Muscle layer of duodenum (tissue), 2 donors: ENCODE data around the gene HSPB3.
"Not testable (repeated sequence)": the region's sequence is repeated elsewhere in the genome, so short reads cannot be mapped to it uniquely, and the experiment has no call there.

Experiments used
- H3K27ac ChIP-seq: one replicate; pipeline ENCODE4 v1.7.0; 2013; ENCODE audit warnings: mild to moderate bottlenecking, low read length
- H3K27me3 ChIP-seq: one replicate; pipeline ENCODE4 v1.7.0; 2013; ENCODE audit warnings: low read depth, mild to moderate bottlenecking, control low read depth, low read length
- H3K36me3 ChIP-seq, 2 donors: one replicate each; pipeline ENCODE4 v1.7.0; 2013; ENCODE audit warnings: low read length in 2 of 2, control low read depth in 1 of 2, mild to moderate bottlenecking in 1 of 2; ENCODE audit not compliant: insufficient read depth in 2 of 2, control insufficient read depth in 1 of 2
- H3K4me1 ChIP-seq, 2 donors: one replicate each; pipeline ENCODE4 v1.7.0; 2013; ENCODE audit warnings: low read length in 2 of 2, mild to moderate bottlenecking in 2 of 2, control low read depth in 1 of 2, moderate library complexity in 1 of 2; ENCODE audit not compliant: insufficient read depth in 2 of 2, control insufficient read depth in 1 of 2
- H3K4me3 ChIP-seq, 2 donors: one replicate each; pipeline ENCODE4 v1.7.0; 2013; ENCODE audit warnings: low read length in 2 of 2, low read depth in 1 of 2, mild to moderate bottlenecking in 1 of 2
- H3K9me3 ChIP-seq, 2 donors: one replicate each; pipeline ENCODE4 v1.7.0; 2013; ENCODE audit warnings: low read length in 2 of 2, control low read depth in 1 of 2, mild to moderate bottlenecking in 1 of 2; ENCODE audit not compliant: control insufficient read depth in 1 of 2
- donor health status: healthy.

The HSPB3 gene, protein sequence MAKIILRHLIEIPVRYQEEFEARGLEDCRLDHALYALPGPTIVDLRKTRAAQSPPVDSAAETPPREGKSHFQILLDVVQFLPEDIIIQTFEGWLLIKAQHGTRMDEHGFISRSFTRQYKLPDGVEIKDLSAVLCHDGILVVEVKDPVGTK

DNA sequence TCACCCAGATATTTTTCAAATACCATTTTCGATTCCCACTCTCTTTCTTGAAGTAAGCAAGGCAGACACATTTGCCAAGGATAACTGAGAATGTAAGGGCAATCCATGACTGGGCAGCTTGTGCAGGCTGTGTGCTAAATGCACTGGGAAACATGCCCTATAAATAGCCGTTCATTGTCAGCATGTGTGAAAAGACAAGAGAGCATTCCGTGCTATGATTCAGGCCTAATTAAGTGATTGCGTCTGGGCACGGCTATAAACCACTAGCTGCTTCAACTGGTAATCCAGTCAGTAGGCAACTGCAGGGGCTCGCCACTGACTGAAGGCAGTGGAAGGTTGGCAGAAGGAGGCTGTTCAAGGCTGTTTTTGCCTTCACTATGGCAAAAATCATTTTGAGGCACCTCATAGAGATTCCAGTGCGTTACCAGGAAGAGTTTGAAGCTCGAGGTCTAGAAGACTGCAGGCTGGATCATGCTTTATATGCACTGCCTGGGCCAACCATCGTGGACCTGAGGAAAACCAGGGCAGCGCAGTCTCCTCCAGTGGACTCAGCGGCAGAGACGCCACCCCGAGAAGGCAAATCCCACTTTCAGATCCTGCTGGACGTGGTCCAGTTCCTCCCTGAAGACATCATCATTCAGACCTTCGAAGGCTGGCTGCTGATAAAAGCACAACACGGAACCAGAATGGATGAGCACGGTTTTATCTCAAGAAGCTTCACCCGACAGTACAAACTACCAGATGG is at the start of gene HSPB3:
HSPB3 (plus strand) TSS at position 287 of the 745 bp plus-strand sequence; CDS start at position 378, 91 bp downstream.
- peak within 1 kb of the TSS in 1 of 2 donors; percentile 2 for H3K4me3 ChIP-seq
- H3K9me3 ChIP-seq = no peaks in the 10 kb centered on the region
- H3K27ac ChIP-seq = peak within 1 kb of the TSS; percentile 21
- H3K27me3 ChIP-seq = no peaks in the 10 kb centered on the region
- peaks cover 0 to 3% of the 10 kb centered on the region in 2 donors for H3K4me1 ChIP-seq
- H3K36me3 ChIP-seq = no peaks in the 10 kb centered on the region

DNA sequence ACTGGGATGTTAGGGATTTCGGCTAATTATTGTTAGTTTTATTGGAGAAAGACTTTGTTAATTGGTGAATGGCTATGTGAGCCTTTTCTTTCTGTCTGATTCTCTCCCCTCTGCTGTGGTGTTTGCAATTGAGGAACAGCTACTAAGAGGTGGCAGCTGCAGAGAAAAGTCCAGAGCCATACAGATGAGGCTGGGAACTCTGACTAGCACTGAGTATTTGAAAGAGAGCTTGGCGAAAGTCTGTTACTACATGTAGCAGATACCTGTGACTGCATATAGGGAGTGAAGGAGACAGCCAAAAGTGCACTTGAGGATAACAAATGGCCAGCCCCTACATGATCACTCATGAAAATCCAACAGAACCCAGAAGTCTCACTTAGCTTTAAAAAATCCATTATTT is 44.3 kb upstream of the HSPB3 start:
- Histone ChIP-seq H3K27ac (no peak overlapping the region), H3K27me3 (no peaks in the 10 kb centered on the region), H3K4me3 (no peak overlapping the region), H3K9me3 (no peaks in the 10 kb centered on the region), H3K36me3 (no peaks in the 10 kb centered on the region), H3K4me1 (no peaks in the 10 kb centered on the region)

- H3K27me3 ChIP-seq = no peaks in the 10 kb centered on the region
- H3K4me1 ChIP-seq = no peaks in the 10 kb centered on the region
- H3K4me3 ChIP-seq = no peak overlapping the region
- no peaks in the 10 kb centered on the region for H3K9me3 ChIP-seq
- H3K27ac ChIP-seq = no peak overlapping the region
- H3K36me3 ChIP-seq = no peaks in the 10 kb centered on the region
These were observed 42.6 kb upstream of the HSPB3 start for GRCh38 chr5:54412913-54413312.

DNA sequence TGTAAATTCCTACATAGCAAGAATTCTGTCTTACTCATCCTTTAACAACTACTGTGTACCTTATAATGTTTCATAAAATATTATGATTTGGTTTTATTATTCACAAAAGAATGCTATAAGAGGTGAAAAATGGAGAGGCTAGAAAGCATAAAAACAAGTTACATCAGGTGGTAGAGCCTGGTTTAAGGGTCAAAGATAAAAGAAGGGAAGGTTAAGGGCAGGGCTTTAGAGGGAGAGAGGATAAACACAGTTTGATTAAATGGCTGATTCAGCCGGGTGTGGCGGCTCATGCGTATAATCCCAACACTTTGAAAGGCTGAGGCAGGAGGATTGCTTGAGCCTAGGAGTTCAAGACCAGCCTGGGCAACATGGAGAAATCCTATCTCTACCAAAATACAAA is 40.4 kb upstream of the HSPB3 start:
- Histone ChIP-seq H3K27me3 (no peaks in the 10 kb centered on the region), H3K4me3 (no peak overlapping the region), H3K27ac (no peak overlapping the region), H3K4me1 (no peaks in the 10 kb centered on the region), H3K36me3 (no peaks in the 10 kb centered on the region), H3K9me3 (no peaks in the 10 kb centered on the region)

GRCh38 chr5:54415896-54416601 is 39.5 kb upstream of the HSPB3 start:
- H3K36me3 ChIP-seq = no peaks in the 10 kb centered on the region
- H3K4me1 ChIP-seq = no peaks in the 10 kb centered on the region
- H3K4me3 ChIP-seq = no peak overlapping the region
- no peaks in the 10 kb centered on the region for H3K9me3 ChIP-seq
- H3K27me3 ChIP-seq = no peaks in the 10 kb centered on the region
- no peak overlapping the region for H3K27ac ChIP-seq

DNA sequence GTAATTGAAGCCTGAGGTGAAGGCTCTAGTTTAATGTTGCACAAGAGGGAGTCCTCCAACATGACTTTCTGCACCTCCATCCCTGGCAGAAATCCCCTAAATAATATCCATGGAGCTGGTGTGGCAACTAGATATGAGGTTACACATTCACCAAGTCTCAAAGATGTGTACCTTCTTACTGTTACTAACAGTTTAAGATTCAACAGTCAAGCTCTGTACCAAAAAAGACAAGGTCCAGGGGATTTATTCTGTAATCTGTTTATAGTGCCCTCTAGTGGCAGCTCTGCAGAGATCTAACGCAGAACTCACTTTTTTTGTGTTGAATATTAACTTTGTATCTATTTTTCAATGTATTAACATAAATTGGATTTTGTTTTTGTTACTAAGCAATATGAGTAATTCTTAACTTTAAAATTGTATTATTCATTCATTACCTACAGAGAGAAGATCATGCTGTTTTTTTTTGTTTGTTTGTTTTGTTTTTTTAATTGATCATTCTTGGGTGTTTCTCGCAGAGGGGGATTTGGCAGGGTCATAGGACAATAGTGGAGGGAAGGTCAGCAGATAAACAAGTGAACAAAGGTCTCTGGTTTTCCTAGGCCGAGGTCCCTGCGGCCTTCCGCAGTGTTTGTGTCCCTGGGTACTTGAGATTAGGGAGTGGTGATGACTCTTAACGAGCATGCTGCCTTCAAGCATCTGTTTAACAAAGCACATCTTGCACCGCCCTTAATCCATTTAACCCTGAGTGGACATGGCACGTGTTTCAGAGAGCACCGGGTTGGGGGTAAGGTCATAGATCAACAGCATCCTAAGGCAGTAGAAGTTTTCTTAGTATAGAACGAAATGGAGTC is 35.7 kb upstream of the HSPB3 start:
- not testable (repeated sequence) for H3K27me3 ChIP-seq, H3K4me1 ChIP-seq, H3K9me3 ChIP-seq, H3K4me3 ChIP-seq, H3K27ac ChIP-seq, H3K36me3 ChIP-seq

- not testable (repeated sequence) for H3K4me1 ChIP-seq, H3K36me3 ChIP-seq, H3K4me3 ChIP-seq, H3K27me3 ChIP-seq, H3K9me3 ChIP-seq, H3K27ac ChIP-seq
These were observed 35.0 kb upstream of the HSPB3 start for GRCh38 chr5:54420511-54420910.

- Histone ChIP-seq H3K27ac (no peak overlapping the region), H3K9me3 (no peaks in the 10 kb centered on the region), H3K27me3 (no peaks in the 10 kb centered on the region), H3K4me3 (no peak overlapping the region), H3K4me1 (no peaks in the 10 kb centered on the region), H3K36me3 (no peaks in the 10 kb centered on the region)
These were observed 33.5 kb upstream of the HSPB3 start for GRCh38 chr5:54421976-54422375.

GRCh38 chr5:54425258-54425657 is 30.2 kb upstream of the HSPB3 start:
- Histone ChIP-seq H3K27me3 (no peaks in the 10 kb centered on the region), H3K27ac (no peak overlapping the region), H3K36me3 (no peaks in the 10 kb centered on the region), H3K4me1 (no peaks in the 10 kb centered on the region), H3K4me3 (no peak overlapping the region), H3K9me3 (no peaks in the 10 kb centered on the region)

GRCh38 chr5:54426209-54426608 is 29.3 kb upstream of the HSPB3 start:
- no peak overlapping the region for H3K27ac ChIP-seq
- no peaks in the 10 kb centered on the region for H3K27me3 ChIP-seq
- H3K4me3 ChIP-seq = no peak overlapping the region
- no peaks in the 10 kb centered on the region for H3K9me3 ChIP-seq
- no peaks in the 10 kb centered on the region for H3K36me3 ChIP-seq
- H3K4me1 ChIP-seq = no peaks in the 10 kb centered on the region

DNA sequence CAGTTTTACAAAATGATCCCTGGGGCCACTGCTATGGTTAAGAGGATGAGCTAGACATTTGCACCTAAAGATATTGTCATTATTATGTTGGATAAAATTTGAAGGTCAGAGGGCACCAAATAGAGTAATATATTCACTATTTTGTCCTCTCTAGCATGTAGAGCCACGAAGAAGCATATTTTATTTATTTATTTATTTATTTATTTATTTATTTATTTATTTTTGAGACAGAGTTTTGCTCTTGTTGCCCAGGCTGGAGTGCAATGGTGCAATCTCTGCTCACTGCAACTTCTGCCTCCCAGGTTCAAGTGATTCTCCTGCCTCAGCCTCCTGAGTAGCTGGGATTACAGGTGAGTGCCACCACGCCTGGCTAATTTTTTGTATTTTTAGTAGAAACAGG is 20.8 kb upstream of the HSPB3 start:
- not testable (repeated sequence) for H3K4me3 ChIP-seq, H3K4me1 ChIP-seq, H3K27ac ChIP-seq, H3K27me3 ChIP-seq, H3K9me3 ChIP-seq, H3K36me3 ChIP-seq
